PC-3 (cell line): ENCODE measurements around the gene EHD4. TPM values are rescaled to one million over a fixed set of nuclear protein-coding genes. Genes with fewer than 3 reads are reported as not detected.

Experiments
- ATAC-seq: fragments of 200-7000 bp; cut with Tn5 transposase; 2 replicates; pipeline ENCODE4 v1.9.1; 2020; ENCODE audit warnings: mild to moderate bottlenecking, moderate library complexity
- BruUV-seq: library from RNA; stranded (reverse); fragments of 400-500 nt; replicated peaks from 2 replicates; lab custom pipeline; 2021; lab: Mats Ljungman, UMichigan
- CTCF ChIA-PET: fragments of 300-600 bp; sonication (Branson Sonifier 250); formaldehyde crosslinking; loops from one replicate; lab custom pipeline; 2022; ENCODE audit warnings: antibody characterized with exemption; lab: Charles Lee
- POLR2A ChIA-PET: fragments of 300-600 bp; sonication (Branson Sonifier 250); formaldehyde crosslinking; loops from one replicate; lab custom pipeline; 2022; ENCODE audit warnings: antibody characterized with exemption; ENCODE audit not compliant: unreplicated experiment; lab: Charles Lee
- DNase-seq: peaks from one replicate; pipeline ENCODE4 v3.0.0-alpha.2; 2015
- H2AFZ ChIP-seq: fragments of 300-600 bp; sonication (generic); 2 replicates; pipeline ENCODE4 v1.6.0; 2016; ENCODE audit warnings: antibody characterized with exemption, low read length
- H3F3A ChIP-seq: fragments of 300-600 bp; sonication (generic); one replicate; pipeline ENCODE4 v1.6.0; 2017; ENCODE audit warnings: antibody characterized with exemption, low read length, control low read depth, mild to moderate bottlenecking; ENCODE audit not compliant: unreplicated experiment
- H3K27ac ChIP-seq: fragments of 300-600 bp; sonication (generic); 2 replicates; pipeline ENCODE4 v1.5.1; 2016; ENCODE audit warnings: mild to moderate bottlenecking, low read length
- H3K27me3 ChIP-seq: fragments of 300-600 bp; sonication (generic); 2 replicates; pipeline ENCODE4 v1.6.1; 2016; ENCODE audit warnings: low read length, mixed read lengths
- H3K36me3 ChIP-seq: fragments of 300-600 bp; sonication (generic); 2 replicates; pipeline ENCODE4 v1.6.1; 2016; ENCODE audit warnings: low read depth, mixed run types, low read length, mixed read lengths
- H3K4me1 ChIP-seq: fragments of 300-600 bp; sonication (generic); 2 replicates; pipeline ENCODE4 v1.5.1; 2016; ENCODE audit warnings: low read length; ENCODE audit not compliant: insufficient read depth
- H3K4me2 ChIP-seq: fragments of 300-600 bp; sonication (generic); 2 replicates; pipeline ENCODE4 v1.6.0; 2016; ENCODE audit warnings: low read length
- H3K4me3 ChIP-seq: fragments of 300-600 bp; sonication (generic); 2 replicates; pipeline ENCODE4 v1.5.1; 2016; ENCODE audit warnings: mild to moderate bottlenecking, low read length, mixed read lengths
- H3K79me2 ChIP-seq: fragments of 300-600 bp; sonication (generic); 2 replicates; pipeline ENCODE4 v1.6.1; 2017; ENCODE audit warnings: low read length, mixed read lengths
- H3K9ac ChIP-seq: fragments of 300-600 bp; sonication (generic); 2 replicates; pipeline ENCODE4 v1.6.0; 2016; ENCODE audit warnings: mild to moderate bottlenecking, low read length
- H3K9me2 ChIP-seq: fragments of 300-600 bp; sonication (generic); replicated peaks from 2 replicates; pipeline ENCODE4 v1.6.1; 2016; ENCODE audit warnings: mixed run types, low read length, mixed read lengths
- H3K9me3 ChIP-seq: fragments of 300-600 bp; sonication (generic); 2 replicates; pipeline ENCODE4 v1.6.1; 2016; ENCODE audit warnings: low read length, mixed read lengths
- H4K20me1 ChIP-seq: fragments of 300-600 bp; sonication (generic); 2 replicates; pipeline ENCODE4 v1.6.1; 2016; ENCODE audit warnings: low read length, mixed read lengths
- EZH2 ChIP-seq: fragments of 300-600 bp; sonication (generic); IDR thresholded peaks from one replicate; pipeline ENCODE4 v1.6.1; 2017; ENCODE audit warnings: antibody characterized with exemption, mild to moderate bottlenecking, low read length; ENCODE audit not compliant: unreplicated experiment
- EZH2phosphoT487 ChIP-seq: fragments of 300-600 bp; sonication (generic); IDR thresholded peaks from 2 replicates; pipeline ENCODE4 v1.6.1; 2018; ENCODE audit warnings: mild to moderate bottlenecking, antibody characterized with exemption, low read length, borderline replicate concordance
- intact Hi-C: fragments of 100-400 bp; cut with micrococcal nuclease; formaldehyde crosslinking; loops from 2 replicates; pipeline ENCODE4 v1.9.0; 2023
- total RNA-seq: library from RNA; depleted of rRNA; stranded (reverse); fragments of >200 nt; gene quantifications from 2 replicates; pipeline ENCODE4 v1.2.3, GENCODE V29; 2014
- TF ChIP-seq, protein P1 (sequence below): fragments of 300-600 bp; sonication (generic); conservative IDR thresholded peaks from 2 replicates; pipeline ENCODE4 v1.5.1; 2017; ENCODE audit warnings: antibody characterized with exemption, low read depth, mild to moderate bottlenecking, low read length

Gene EHD4
- total RNA-seq, 1 experiment from 2014 or later = 57.8 TPM

GRCh38 chr15:41983221-41983620, 10.9 kb upstream of the EHD4 start:
- POLR2A ChIA-PET = no interaction called here

DNA sequence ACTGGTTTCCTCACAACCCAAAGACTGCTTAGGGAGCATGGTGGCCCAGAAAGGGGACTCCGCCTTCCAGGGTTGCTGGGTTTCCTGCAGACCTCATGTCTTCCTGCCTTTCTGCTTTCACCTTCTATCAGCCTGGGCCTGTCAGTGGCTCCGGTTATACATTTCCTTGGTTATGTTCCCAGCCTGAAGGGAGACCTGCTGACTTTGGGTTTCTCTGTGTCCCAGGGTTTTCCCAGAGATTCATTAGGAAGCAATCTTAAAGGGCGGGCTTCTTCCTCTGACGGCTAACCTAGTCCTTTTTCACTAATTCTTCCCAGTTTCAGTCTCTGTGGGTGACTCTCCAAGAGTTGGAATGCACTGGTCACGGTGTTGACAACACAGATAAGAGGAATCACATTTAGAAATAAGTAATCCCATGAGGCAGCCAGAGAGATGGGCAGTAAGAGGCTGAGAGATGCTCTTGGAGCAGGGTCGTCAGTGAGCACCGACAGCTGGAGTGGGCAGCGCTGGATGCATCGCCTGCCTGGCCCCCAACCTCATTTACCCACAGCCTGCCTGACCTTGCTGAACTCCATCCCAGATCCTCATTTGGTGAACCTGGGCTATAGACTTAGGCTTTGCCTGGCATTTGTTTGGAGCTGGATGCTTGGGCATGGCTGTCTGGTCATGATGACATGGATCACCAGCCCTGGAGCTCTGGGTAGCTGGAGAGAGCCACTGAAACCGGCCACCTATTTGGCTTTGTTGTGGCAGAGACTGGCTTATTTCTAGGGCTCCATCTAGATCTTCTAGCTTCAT, 10.0 kb upstream of the EHD4 start:
- no peak overlapping the region for H3K4me2 ChIP-seq
- ChIA-PET CTCF (interaction anchor here (1.3 kb wide), 1 partner anchor 9 kb away, joined by 3 read pairs; no protein-coding TSS in a partner anchor), POLR2A (interaction anchor here (1.2 kb wide), 1 partner anchor 10 kb away, joined by 3 read pairs; the partner anchor contains the start of gene EHD4)
- no peaks in the 10 kb centered on the region for H4K20me1 ChIP-seq
- H3K27ac ChIP-seq = no peak overlapping the region
- no peaks in the 10 kb centered on the region for H3K27me3 ChIP-seq
- H3K9ac ChIP-seq = no peak overlapping the region
- DNase-seq = no peak
- H3F3A ChIP-seq = no peaks in the 10 kb centered on the region
- no peaks in the 10 kb centered on the region for H3K9me2 ChIP-seq
- intact Hi-C loops = no loop called here
- peaks cover 16% of the 10 kb centered on the region; the same call in 1 of the 2 replicates for H3K4me1 ChIP-seq
- no peak overlapping the region for H3K4me3 ChIP-seq
- no peaks in the 10 kb centered on the region for H3K36me3 ChIP-seq
- H3K79me2 ChIP-seq = no peaks in the 10 kb centered on the region
- TF ChIP-seq, protein P1, sequence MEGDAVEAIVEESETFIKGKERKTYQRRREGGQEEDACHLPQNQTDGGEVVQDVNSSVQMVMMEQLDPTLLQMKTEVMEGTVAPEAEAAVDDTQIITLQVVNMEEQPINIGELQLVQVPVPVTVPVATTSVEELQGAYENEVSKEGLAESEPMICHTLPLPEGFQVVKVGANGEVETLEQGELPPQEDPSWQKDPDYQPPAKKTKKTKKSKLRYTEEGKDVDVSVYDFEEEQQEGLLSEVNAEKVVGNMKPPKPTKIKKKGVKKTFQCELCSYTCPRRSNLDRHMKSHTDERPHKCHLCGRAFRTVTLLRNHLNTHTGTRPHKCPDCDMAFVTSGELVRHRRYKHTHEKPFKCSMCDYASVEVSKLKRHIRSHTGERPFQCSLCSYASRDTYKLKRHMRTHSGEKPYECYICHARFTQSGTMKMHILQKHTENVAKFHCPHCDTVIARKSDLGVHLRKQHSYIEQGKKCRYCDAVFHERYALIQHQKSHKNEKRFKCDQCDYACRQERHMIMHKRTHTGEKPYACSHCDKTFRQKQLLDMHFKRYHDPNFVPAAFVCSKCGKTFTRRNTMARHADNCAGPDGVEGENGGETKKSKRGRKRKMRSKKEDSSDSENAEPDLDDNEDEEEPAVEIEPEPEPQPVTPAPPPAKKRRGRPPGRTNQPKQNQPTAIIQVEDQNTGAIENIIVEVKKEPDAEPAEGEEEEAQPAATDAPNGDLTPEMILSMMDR = no peak
- no peak overlapping the region for H2AFZ ChIP-seq
- BruUV-seq = no TSS peak
- no peaks in the 10 kb centered on the region for H3K9me3 ChIP-seq
- no peak for ATAC-seq

More at GRCh38 chr15:41983221-41983620, 10.9 kb upstream of the EHD4 start:
- ATAC-seq = no peak
- H3K4me3 ChIP-seq = no peak overlapping the region
- TF ChIP-seq, protein P1 = no peak
- TF ChIP-seq EZH2 (no peak), EZH2phosphoT487 (no peak)
- no peak overlapping the region for H3K4me2 ChIP-seq
- H3F3A ChIP-seq = no peaks in the 10 kb centered on the region
- peaks cover 16% of the 10 kb centered on the region; the same call in 1 of the 2 replicates for H3K4me1 ChIP-seq
- no peak for DNase-seq
- H3K27ac ChIP-seq = no peak overlapping the region
- H4K20me1 ChIP-seq = no peaks in the 10 kb centered on the region
- no peak overlapping the region for H2AFZ ChIP-seq
- CTCF ChIA-PET = interaction anchor here (1.3 kb wide), 1 partner anchor 10 kb away, joined by 3 read pairs; no protein-coding TSS in a partner anchor
- H3K79me2 ChIP-seq = no peaks in the 10 kb centered on the region
- H3K9ac ChIP-seq = no peak overlapping the region
- H3K9me2 ChIP-seq = no peaks in the 10 kb centered on the region
- H3K9me3 ChIP-seq = no peaks in the 10 kb centered on the region
- no peaks in the 10 kb centered on the region for H3K27me3 ChIP-seq
- BruUV-seq = no TSS peak
- H3K36me3 ChIP-seq = no peaks in the 10 kb centered on the region
- intact Hi-C loops = no loop called here
